Bronchial epithelial cell (primary cell): Measurements from ENCODE around the gene CBX7. TPM values are rescaled to one million over a fixed set of nuclear protein-coding genes. Genes with fewer than 3 reads are reported as not detected.

Experiments used
- DNase-seq: peaks from one replicate; pipeline ENCODE4 v3.0.0-alpha.2; 2010; ENCODE audit warnings: low read depth
- FAIRE-seq: peaks from 2 replicates; lab custom pipeline; 2011; peaks lifted over from hg19 to GRCh38; lab: Jason Lieb, UNC
- H3K27me3 ChIP-seq: 2 replicates; pipeline ENCODE4 v1.5.1; 2011; ENCODE audit warnings: low read length; ENCODE audit not compliant: control insufficient read depth, insufficient read depth
- H3K36me3 ChIP-seq: 2 replicates; pipeline ENCODE4 v1.5.1; 2011; ENCODE audit warnings: low read length; ENCODE audit not compliant: control insufficient read depth, insufficient read depth
- H3K4me3 ChIP-seq: 2 replicates; pipeline ENCODE4 v1.5.1; 2011; ENCODE audit warnings: mild to moderate bottlenecking, low read depth, low read length, control low read depth
- CTCF ChIP-seq: IDR thresholded peaks from 2 replicates; pipeline ENCODE4 v1.5.1; 2011; ENCODE audit warnings: mild to moderate bottlenecking, moderate library complexity, low read length, control low read depth, inconsistent platforms; ENCODE audit not compliant: insufficient read depth, severe bottlenecking
- total RNA-seq: library from RNA; depleted of rRNA; stranded (reverse); fragments of >200 nt; gene quantifications from 2 replicates; pipeline ENCODE4 v1.2.1, GENCODE V29; 2014

Gene CBX7
- total RNA-seq, 1 donor from 2014 or later = 2.1 TPM

- FAIRE-seq = no peak
- no peaks in the 10 kb centered on the region for H3K36me3 ChIP-seq
- DNase-seq = no peak
- peaks cover 3% of the 10 kb centered on the region for H3K27me3 ChIP-seq
- no peak overlapping the region for H3K4me3 ChIP-seq
- TF ChIP-seq CTCF = no peak
Measured at GRCh38 chr22:39128508-39128907, 24.0 kb downstream of the CBX7 start.

- TF ChIP-seq CTCF = no peak
- Histone ChIP-seq H3K4me3 (no peak overlapping the region), H3K36me3 (no peaks in the 10 kb centered on the region), H3K27me3 (no peaks in the 10 kb centered on the region)
- DNase-seq = no peak
- FAIRE-seq = no peak
Measured at GRCh38 chr22:39125622-39126021, 26.9 kb downstream of the CBX7 start.

- no peak for DNase-seq
- no peak for FAIRE-seq
- Histone ChIP-seq H3K27me3 (no peaks in the 10 kb centered on the region), H3K36me3 (no peaks in the 10 kb centered on the region), H3K4me3 (no peak overlapping the region)
- no peak for TF ChIP-seq CTCF
Measured at GRCh38 chr22:39123751-39124581, 28.5 kb downstream of the CBX7 start.

GRCh38 chr22:39122772-39123470 lies 29.6 kb downstream of the CBX7 start:
- Histone ChIP-seq H3K27me3 (no peaks in the 10 kb centered on the region), H3K36me3 (no peaks in the 10 kb centered on the region), H3K4me3 (no peak overlapping the region)
- TF ChIP-seq CTCF = no peak
- FAIRE-seq (no peak), DNase-seq (no peak)

GRCh38 chr22:39120983-39121382 lies 31.5 kb downstream of the CBX7 start:
- no peak for FAIRE-seq
- Histone ChIP-seq H3K36me3 (no peaks in the 10 kb centered on the region), H3K4me3 (no peak overlapping the region), H3K27me3 (no peaks in the 10 kb centered on the region)
- no peak for DNase-seq
- no peak for TF ChIP-seq CTCF
